GM19023 (cell line): ENCODE results near the gene ATP8A2.
"Not testable (repeated sequence)": the region's sequence is repeated elsewhere in the genome, so short reads cannot be mapped to it uniquely, and the experiment has no call there.

Source experiments
- ATAC-seq: cut with Tn5 transposase; IDR thresholded peaks from one replicate; pipeline ENCODE4 v1.9.1; 2021; ENCODE audit warnings: mild to moderate bottlenecking, moderate library complexity; ENCODE audit not compliant: unreplicated experiment

Gene ATP8A2

DNA sequence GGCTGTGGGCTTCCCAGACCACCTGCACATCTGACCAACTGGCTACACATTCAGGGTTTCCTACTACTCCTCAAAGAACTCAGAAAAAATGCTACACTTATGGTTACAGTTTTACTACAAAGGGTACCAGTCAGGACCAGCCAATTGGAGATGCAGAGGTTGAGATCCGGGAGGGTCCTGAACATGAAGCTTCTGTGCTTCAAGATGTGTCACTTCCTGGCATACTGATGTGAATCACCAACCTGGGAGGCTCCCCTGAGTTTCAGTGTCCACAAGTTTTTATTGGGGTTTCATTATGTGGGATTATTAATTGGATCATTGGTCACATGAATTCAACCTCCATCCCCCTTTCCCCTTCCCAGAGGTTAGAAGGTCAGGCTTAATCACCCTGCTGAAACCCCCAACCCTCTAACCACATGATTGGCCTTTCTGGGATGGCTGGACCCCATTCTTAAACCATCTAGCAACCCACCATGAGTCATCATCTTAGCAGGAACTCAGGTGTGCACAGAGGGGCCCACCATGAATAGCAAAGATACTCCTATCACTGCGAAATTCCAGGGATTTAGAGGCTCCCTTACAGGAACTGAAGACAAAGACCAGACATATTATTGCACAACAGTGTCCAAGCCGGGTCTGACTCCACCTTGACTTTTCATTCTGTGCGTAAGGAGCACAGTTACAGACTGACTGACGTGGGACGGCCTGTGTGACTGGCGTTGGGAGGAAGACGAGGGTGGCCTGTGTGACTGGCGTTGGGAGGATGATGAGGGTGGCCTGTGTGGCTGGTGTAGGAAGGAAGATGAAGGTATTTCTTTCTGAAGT, 90.7 kb downstream of the ATP8A2 start:
- ATAC-seq: no peak

DNA sequence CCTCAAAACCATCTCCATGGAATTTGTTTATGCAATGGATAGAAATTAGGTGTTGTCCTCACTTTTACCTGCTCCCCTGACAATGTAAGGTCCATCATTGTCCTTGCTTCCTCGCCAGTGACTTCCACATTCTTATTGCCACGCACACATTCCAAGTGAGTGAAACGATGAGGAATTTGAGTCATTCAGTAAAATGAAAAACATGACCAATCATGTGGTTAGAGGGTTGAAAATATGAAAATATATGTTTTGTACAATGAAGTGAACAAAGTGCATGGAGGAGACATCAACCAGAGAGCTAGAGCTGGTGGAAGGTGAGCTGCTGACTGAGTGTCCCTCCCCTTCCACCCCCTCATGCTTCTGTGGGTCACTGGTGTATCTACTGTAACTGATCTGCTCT, 91.7 kb downstream of the ATP8A2 start:
- ATAC-seq: no peak

DNA sequence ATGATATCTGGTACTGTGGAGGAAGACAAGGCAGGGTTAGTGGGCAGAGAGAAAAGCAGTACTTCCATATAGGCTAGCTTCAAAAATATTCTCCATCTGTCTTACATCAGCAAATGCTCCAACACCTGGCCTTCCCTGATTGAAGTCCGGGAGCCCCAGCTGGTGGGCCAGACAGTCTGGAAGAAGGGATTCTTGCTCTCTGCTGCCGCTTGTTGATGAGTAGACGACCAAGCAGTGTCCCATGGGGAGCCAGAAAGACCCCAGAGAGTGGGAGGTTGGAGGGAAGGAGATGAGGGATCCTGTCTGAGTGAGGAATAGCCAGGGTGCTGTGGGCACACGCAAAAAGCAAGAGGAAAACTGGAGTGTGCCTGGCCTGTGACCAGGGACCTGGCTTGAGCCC, 95.1 kb downstream of the ATP8A2 start:
- ATAC-seq: no peak

DNA sequence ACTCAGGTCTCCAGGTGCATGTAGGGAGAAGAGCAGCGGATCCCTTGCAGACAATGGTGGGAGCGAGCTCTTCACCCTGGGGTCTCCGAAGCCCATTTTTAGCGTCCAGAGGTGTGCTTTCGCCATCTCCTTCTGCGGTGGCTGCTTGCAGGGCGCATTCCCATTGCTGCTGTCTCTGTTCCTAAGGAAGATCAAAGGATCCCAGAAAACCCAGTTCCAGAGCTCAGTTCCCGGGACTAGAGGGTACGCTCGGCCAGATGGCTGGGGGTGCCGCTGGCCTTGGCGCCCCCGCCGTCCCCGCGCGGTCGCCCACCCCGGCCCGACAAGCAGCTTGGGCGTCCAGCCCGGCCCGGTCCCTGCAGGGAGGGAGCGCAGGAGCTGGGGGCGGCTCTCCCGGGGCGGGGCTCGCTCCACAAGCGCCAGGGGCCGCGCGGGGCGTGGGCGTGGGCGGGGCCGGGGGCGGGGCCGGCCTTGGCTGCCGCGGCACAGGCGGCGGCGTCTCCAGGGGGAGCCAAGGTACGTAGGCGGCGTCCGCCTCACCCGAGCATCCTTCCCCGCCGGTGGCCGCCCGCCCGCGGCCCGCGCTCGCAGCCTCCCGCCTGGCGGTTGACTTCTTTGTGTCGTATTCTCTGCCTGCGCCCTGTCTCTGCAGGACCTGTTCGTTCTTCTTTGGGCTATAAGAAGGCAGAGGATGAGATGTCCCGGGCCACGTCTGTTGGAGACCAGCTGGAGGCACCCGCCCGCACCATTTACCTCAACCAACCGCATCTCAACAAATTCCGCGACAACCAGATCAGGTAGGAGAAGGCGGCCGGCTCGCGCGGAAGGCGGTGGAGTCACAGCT, 96.8 kb downstream of the ATP8A2 start:
- no peak for ATAC-seq

DNA sequence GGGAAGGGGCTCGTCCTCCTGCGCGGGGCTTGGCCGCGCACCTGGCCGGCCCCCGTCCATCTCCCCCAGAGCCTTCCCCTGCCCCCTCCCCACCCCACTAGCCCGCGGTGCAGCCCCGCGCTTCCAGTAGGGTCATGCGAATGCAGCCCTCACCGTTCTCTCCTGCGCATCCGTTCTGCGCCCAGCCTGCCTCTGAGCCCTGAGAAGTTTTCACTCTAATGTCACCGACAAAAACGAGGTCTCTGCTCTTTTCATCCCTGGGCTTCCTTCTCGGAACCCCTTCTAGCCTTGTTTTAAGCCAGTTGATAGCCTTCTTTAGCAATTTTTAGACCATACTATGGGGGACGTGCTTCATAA, 97.4 kb downstream of the ATP8A2 start:
- no peak for ATAC-seq

DNA sequence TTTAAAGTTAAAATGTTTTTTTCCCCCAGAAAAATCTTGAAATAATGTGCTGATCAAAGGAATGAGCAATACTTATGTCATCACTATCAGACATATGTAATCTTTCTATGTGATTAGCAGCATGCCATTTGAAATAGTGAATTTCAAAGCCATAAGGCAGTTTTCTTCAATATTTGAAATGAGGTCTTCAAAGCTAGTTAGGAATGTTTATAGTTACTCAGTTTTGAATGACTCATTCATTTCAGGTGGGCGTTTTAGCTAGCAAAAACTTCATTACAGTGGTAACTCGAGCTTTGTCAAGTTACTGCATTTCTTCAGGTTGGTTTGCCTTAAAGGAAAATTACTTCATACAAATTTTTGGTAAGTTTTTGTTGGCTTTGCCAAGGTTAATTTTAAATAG, 102.1 kb downstream of the ATP8A2 start:
- ATAC-seq: no peak

DNA sequence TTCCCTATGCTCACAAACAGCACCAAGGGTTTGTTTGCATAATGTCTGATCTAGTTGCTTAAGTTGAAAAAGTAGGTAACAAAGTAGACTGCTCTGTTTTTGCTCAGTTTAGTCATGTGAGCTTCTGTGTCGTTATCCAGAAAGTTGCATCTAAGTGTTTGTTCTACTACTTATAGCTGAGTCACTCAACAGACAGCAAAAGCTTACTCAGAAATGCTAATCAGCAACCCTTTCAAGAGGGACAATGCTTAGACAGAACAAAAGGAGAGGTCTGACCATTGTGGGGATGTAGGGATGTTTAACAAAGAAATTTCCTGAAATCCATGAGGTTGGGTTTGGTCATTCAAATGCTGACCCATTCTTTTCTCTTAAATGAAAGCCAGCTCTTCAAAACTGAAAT, 106.4 kb downstream of the ATP8A2 start:
- ATAC-seq: no peak

DNA sequence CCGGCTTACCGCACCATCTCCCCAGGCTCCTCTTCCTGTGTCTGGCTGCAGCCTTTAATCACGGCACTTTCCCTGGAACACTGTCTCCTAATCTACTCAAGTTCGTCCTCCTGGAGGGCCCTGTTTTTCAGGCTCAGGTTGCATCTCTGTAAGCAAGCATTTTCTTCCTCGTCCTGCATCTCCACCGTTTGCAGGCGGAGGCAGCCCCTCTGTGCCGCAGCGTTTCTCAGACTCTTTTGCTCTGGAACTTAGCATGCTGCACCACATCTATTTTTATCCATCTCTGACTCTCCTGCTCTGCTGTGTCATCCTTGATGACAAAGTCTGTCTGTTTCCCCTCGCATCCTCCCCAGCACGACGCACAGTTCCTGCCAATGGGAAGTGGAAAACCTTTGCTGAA, 117.5 kb downstream of the ATP8A2 start:
- no peak for ATAC-seq

DNA sequence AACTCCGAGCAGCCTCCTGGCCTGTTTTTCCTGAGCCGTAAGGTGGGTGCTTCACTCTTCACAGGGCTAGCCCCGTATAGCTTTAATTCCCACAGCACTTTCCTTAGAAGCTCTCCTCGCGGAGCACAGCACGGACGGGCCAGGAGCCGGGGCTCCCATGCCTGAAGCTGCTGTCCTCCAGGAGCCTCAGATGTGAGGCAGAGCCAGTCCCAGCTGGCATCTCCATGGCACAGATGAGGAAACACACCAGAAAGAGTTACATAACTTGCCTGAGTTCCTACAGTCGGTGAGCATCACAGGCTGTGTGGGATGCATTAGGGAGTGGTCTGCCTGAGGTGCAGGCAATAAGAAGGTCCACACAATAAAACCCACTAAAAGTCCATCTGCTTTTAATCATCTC, 118.5 kb downstream of the ATP8A2 start:
- ATAC-seq: no peak

DNA sequence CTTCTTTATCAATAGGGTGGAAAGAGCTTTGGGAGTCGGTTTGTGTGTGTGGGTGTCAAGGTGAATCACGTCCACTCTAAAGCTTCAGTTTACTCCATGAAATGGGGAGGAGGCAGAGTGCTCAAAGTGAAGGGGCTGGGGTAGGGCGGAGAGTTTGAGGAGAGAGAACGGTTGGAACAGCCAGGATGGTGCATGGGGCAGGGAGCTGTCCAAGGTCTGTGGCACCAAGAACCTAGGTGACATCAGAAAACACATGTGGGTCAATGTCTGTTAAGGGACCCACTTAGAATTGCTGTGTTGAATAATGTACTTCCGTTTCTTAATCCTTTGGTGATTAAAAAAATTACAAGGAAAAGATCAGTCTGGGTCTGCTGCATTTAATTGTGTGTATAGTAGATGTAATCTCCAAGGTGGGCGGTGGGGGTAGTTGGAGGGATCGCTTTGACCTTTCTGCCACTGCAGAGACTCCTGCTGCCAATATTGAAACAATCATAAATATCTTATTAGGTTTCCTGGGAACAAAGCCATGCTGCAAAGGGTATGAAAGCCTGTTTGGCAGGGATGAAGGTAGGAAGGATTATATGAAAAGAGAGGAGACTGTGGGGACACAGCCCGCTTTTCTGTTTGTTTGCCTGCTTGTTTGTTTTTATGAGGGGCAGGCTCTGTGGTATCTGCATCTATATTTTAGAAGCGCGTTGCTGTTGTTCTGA, 122.3 kb downstream of the ATP8A2 start:
- no peak for ATAC-seq

DNA sequence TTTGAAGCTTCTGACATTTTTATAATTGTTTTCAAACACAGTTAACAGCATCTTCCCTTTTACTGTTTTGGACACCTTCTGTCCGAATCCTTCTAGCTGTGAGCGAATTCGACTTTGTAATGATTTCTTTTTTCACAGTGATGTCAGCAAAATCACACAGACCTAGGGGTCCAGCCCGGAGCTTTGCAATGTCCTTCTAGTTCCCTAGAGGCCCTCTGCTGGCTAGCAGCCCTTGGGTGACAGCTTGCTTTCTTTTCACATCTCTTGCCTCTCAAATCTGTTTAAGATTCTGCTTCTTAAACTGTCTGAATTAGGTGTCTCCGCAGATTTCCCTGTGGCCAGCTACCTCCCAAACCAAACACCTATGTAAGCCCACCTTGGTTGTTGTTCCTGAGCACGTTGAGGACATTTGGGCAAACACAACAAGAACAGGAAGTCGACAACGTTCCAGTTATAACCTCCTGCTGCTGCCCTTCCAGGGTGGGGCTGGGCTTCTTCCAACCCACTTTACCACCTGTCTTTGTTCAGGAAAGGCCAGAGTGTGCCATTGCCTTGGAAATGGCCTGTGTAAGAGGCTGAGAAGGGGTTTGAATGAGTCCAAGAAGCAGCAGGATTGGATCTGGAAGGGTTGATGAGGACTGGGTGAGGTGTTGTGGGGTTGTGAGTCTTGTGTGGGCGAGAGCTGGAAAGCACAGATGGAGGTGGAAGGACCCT, 123.1 kb downstream of the ATP8A2 start:
- ATAC-seq: no peak

DNA sequence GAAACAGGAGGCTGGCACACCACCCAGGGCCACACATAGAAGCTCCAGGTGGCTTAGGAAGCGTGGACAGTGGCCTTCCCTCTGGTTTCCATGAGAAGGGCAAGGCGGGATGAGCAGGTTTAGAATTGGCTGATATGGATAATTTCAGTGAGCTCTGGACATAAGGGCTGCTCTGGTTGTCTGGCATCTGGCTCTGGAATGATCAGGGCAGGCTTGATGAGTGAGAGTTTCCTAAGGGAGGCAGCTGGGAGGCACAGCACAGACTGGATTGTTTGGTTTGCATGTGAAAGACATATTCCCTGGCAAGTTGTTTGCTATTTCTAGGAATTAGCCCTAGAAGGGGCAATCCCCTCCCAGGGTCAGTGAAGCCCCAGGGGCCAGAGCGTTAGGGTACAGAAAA, 129.5 kb downstream of the ATP8A2 start:
- no peak for ATAC-seq

DNA sequence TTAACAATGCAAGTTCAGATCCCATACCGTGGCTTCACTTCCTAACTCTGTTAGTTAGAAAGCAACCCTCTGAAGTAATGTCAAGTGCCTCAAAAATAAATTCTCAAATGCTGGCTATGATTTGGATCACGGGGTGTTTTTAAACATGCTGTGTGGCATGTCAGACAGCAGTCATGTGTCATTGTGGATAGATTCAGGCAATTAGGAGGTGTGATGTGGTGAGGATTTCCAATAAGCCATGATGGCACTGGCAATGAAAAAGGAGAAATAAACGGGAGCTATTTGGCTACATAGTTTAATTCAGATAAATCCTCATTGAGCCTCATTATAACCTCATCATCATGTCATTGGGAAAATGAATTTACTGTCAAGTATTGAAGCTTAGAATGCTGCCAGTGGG, 130.3 kb downstream of the ATP8A2 start:
- no peak for ATAC-seq

DNA sequence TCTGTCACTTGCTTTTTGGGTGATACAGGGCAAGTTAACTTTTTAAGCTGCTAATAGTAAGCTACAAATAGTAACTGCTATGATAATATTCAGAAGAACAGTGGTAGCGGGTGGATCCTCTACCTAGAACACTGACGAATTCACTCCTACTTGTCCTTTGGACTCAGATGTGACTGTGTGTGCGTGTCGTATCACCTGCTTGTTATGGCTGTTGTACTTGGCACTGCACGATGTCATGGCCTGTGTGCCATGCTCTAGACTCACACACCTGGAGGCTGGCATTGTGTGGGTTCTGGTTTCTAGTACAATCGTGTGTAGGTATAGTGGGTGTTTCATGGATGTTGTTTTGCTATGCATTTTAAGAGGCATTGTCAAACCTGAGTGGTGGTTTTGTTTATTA, 130.8 kb downstream of the ATP8A2 start:
- ATAC-seq: no peak

DNA sequence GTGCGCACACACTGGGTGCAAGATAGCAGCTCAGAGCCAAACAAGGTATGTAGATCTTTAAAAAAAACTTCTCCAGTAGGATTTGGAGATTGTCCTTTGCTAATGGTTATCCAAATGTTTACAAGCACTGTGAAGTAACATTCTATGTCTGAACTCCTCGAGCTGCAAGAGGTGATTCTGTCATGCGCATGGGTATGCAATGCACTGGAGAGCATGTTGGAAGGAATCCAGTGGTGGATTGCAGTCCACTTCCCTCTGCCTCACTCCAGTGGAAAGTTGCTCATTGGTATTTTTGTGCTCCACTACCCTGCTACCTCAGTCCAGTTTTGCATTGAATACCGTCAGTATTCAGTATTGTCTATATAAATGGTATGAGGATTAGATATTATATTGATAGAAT, 132.1 kb downstream of the ATP8A2 start:
- ATAC-seq: no peak

DNA sequence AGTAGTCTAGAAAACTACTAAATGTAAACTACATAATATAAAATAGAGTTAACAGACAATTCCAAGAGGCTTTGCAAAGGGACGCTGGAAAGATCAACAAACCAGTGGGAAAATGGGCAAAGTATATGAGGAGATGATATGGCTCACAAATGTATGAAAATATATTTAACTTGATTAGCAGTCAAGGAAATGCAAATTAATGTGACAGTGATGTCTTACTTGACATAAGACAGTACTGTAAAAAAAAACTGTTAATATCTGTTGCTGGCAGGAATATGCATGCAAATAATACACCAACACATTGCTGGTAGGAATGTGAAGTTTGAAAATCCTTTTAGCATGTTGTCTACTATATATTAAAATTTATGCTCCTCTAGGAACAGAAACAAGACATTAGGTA, 136.1 kb downstream of the ATP8A2 start:
- no peak for ATAC-seq

DNA sequence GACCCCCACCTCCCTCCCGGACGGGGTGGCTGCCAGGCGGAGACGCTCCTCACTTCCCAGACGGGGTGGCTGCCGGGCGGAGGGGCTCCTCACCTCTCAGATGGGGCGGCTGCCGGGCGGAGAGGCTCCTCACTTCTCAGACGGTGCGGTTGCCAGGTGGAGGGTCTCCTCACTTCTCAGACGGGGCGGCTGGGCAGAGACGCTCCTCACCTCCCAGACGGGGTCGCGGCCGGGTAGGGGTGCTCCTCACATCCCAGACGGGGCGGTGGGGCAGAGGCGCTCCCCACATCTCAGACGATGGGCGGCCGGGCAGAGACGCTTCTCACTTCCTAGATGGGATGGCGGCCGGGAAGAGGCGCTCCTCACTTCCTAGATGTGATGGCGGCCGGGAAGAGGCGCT, 141.3 kb downstream of the ATP8A2 start:
- ATAC-seq: not testable (repeated sequence)

DNA sequence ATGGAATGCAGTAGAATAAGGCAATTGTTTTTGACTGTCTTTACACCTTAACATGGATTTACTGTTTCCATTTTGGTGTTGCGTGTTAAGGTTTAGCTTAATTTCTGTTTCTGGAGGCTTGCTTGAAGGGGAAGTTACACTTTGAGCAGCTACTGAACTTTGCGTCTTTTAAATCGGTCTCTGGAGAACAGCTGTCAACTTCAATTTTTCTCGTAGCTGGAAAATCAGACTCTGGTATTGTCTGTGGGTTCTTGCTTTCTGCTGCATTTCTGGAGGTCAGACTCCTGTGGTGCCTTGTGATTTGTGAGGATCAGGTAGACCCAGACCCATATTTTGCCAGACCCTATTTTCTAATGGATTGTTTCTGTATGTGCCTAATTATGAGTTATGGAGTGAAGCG, 146.7 kb downstream of the ATP8A2 start:
- ATAC-seq: no peak

DNA sequence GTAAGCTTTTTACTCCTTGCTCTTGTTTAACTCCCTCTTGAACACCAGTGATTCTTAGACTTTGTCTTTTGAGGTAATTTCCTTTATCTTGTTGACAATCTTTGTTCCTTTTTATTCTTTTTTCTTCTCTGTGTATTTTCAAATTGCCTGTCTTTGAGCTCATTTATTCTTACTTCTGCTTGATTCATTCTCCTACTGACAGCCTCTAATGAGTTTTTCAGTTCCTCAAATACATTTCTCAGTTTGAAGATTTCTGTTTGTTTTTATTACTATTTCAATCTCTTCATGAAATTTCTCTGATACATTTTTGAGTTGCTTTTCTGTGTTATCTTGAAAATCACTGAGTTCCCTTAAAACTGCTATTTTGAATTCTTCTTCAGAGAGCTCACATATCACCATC, 154.1 kb downstream of the ATP8A2 start:
- no peak for ATAC-seq

DNA sequence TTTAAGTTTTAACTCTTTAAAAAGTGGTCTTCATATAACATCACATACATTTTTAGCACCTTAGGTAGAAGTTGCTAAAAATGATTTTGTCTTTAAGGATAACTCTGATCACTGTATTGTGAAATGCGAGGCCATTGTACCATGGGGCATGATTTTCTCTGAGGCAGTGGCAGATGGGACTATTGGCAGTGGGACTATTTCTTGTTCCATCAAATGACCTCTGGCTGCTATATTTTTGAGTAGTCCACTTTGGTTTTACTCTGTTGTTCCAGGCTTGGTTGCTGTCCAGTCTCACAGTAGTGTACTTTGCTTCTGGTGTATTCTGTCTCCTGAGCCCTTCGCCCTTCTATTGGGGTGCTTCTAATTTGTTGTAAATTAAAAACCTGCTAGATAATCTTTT, 156.5 kb downstream of the ATP8A2 start:
- no peak for ATAC-seq

DNA sequence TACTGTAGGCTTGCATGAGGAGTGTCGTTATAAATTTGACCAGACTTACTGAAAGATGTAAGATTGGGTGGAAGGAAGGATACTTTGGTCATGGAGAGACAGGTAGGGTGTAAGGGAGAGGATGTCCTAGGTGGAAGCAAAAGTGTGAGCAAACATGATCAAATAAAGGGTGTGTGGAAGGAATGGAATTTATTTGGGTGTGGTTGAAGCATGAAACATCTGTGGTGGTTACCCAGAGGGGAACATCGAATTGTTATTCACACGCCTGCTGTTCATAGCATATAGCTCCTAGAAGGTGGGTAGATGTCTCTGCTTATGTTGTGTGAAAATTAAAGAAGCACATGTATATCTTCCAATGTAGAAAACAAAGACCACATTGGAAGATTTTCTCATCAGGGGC, 157.7 kb downstream of the ATP8A2 start:
- no peak for ATAC-seq
